ENCODE data around the gene TPST1. TPM values are rescaled to one million over a fixed set of nuclear protein-coding genes. Genes with fewer than 3 reads are reported as not detected.

TPST1 gene
- total and polyA plus RNA-seq, 9 of the 15 experiments (the other 6 are each of a cell fraction or from before 2014, with no cell fraction given), result 0.15 to 2.2 (median 0.53) TPM

GRCh38 chr7:66193146-66193725, 11.9 kb upstream of the TPST1 start (continued):
- TF ChIP-seq ZNF316 (IDR thresholded peaks at IDR 0.05) (no peak), ESRRA (IDR thresholded peaks at IDR 0.05; ENCODE audit: borderline replicate concordance, low read depth) (no peak), ZNF586 (CRISPR knock-in tag; conservative IDR thresholded peaks at IDR 0.05) (no peak), JUND (IDR thresholded peaks at IDR 0.05; ENCODE audit: borderline replicate concordance, low read depth, low read length) (no peak), JUND (tag; IDR thresholded peaks at IDR 0.05; ENCODE audit: borderline replicate concordance, low read depth, low read length) (no peak)

DNA sequence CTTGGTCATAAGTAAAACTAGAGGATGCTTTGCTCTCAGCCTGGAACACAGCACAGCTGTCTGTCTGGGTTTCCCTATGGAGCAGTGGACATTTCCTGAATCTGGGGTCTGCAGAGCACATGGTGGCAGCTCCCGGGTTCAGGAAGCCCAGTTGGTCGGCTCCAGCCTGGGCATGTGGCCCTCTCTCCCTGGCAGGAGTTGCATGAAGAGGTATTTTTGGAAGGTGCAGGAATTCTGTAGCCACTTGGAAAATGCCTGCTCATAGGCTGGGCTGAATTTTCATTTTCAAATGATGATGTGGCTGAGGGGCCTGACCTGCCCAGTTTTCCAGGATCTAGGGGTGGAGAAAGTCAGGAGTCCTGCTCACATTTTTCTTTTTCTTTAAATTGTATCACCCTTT, 6.7 kb upstream of the TPST1 start:
- Histone ChIP-seq H3K9me3 (replicated peaks; ENCODE audit: control insufficient read depth, insufficient read depth, low read depth, low read length) (no peaks in the 10 kb centered on the region), H3K9ac (ENCODE audit: insufficient read depth in 1 of 2, low read depth in 2 of 2, low read length in 2 of 2) (no peak overlapping the region), H3K9me1 (ENCODE audit: control insufficient read depth, insufficient read depth, low read length) (no peaks in the 10 kb centered on the region), H3K36me3 (ENCODE audit: control insufficient read depth, insufficient read depth, low read length) (no peaks in the 10 kb centered on the region), H3K4me2 (ENCODE audit: insufficient read depth, low read length) (no peak overlapping the region), H4K20me1 (replicated peaks; ENCODE audit: control insufficient read depth, insufficient read depth, low read length) (0 out of 2 replicates have a peak, but pooled peaks cover 4% of the 10 kb centered on the region), H3K4me1 (replicated peaks in 1 of 2; ENCODE audit: control insufficient read depth in 2 of 2, insufficient read depth in 2 of 2, low read length in 2 of 2) (no peaks in the 10 kb centered on the region), H2AFZ (ENCODE audit: low read depth, low read length) (no peak overlapping the region), H3K27ac (ENCODE audit: extremely low read depth, low read depth, low read length) (no peak overlapping the region), H3K79me2 (ENCODE audit: control insufficient read depth, insufficient read depth, low read length) (no peaks in the 10 kb centered on the region), H3K27me3 (ENCODE audit: control insufficient read depth in 2 of 2, insufficient read depth in 2 of 2, low read length in 2 of 2) (peaks cover 14 to 44% of the 10 kb centered on the region in 2 experiments; a peak in 3 of 5 replicates), H3K4me3 (no peak overlapping the region)
- TF ChIP-seq MECOM (CRISPR knock-in tag; IDR thresholded peaks at IDR 0.05) (no peak), KDM1A (IDR thresholded peaks at IDR 0.05) (no peak), XRCC5 (IDR thresholded peaks at IDR 0.05; ENCODE audit: low read depth, low read length) (no peak), MAFG (tag; conservative IDR thresholded peaks at IDR 0.05) (no peak), BRD9 (IDR thresholded peaks at IDR 0.05; ENCODE audit: low read depth, partially characterized antibody) (no peak), SNRNP70 (optimal IDR thresholded peaks at IDR 0.05; ENCODE audit: low read depth, low read length) (no peak), MED1 (CRISPR knock-in tag; IDR thresholded peaks at IDR 0.05; ENCODE audit: borderline replicate concordance) (no peak), SP1 (CRISPR knock-in tag; IDR thresholded peaks at IDR 0.05) (no peak)
- TF ChIP-seq, protein P1, sequence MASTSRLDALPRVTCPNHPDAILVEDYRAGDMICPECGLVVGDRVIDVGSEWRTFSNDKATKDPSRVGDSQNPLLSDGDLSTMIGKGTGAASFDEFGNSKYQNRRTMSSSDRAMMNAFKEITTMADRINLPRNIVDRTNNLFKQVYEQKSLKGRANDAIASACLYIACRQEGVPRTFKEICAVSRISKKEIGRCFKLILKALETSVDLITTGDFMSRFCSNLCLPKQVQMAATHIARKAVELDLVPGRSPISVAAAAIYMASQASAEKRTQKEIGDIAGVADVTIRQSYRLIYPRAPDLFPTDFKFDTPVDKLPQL (IDR thresholded peaks at IDR 0.05; ENCODE audit: extremely low read depth, insufficient read length), result no peak
- TF ChIP-seq, protein P2, sequence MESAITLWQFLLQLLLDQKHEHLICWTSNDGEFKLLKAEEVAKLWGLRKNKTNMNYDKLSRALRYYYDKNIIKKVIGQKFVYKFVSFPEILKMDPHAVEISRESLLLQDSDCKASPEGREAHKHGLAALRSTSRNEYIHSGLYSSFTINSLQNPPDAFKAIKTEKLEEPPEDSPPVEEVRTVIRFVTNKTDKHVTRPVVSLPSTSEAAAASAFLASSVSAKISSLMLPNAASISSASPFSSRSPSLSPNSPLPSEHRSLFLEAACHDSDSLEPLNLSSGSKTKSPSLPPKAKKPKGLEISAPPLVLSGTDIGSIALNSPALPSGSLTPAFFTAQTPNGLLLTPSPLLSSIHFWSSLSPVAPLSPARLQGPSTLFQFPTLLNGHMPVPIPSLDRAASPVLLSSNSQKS (CRISPR knock-in tag; IDR thresholded peaks at IDR 0.05), result no peak
- POLR2A ChIA-PET, result interaction anchor here (0.9 kb wide), 1 partner anchor 13 kb away, joined by 3 read pairs; no protein-coding TSS in a partner anchor
- no peak for DNase-seq (ENCODE audit: extremely low read depth in 1 of 4, low spot score in 3 of 4)
- BruUV-seq (replicated peaks), result no TSS peak
- 0% methylated on average over 2 of the region's 2 CpGs for WGBS (ENCODE audit: insufficient coverage, low coverage, missing lambda C conversion rate)
- no peak for ATAC-seq
- CTCF ChIA-PET (ENCODE audit: low intra/inter-chr PET ratio), result no interaction called here
- in situ Hi-C loops (cut with MboI) (no loop called here), intact Hi-C loops (cut with micrococcal nuclease) (no loop called here)
- FAIRE-seq, result no peak

All from K562 (cell line).